ENCODE results near the gene E2F4.

GRCh38 chr16:67145746-67146145, 46.2 kb upstream of the E2F4 start:
- TF ChIP-seq YY1 (IDR thresholded peaks at IDR 0.05; ENCODE audit: insufficient read depth, insufficient read length) (no peak), ZNF274 (IDR thresholded peaks at IDR 0.05; ENCODE audit: low read depth, low read length) (no peak), SUZ12 (IDR thresholded peaks at IDR 0.05; ENCODE audit: extremely low read depth, insufficient read depth, insufficient read length) (no peak)

All from NT2/D1 (cell line).